IMR-90 (cell line): ENCODE data around the gene PIP4K2A. TPM values are rescaled to one million over a fixed set of nuclear protein-coding genes. Genes with fewer than 3 reads are reported as not detected.

ENCODE experiments used
- ATAC-seq: fragments of 200-7000 bp; cut with Tn5 transposase; 2 replicates; pipeline ENCODE4 v1.9.1; 2020; ENCODE audit warnings: low read depth, mild to moderate bottlenecking, moderate library complexity
- BruUV-seq: library from RNA; stranded (reverse); fragments of 400-500 nt; replicated peaks from 2 replicates; lab custom pipeline; 2021; lab: Mats Ljungman, UMichigan
- CTCF ChIA-PET: fragments of 300-600 bp; formaldehyde crosslinking; extraction: SDS; loops from one replicate; lab custom pipeline; 2021; ENCODE audit warnings: antibody characterized with exemption; lab: Yijun Ruan, JAX
- POLR2A ChIA-PET: fragments of 300-600 bp; sonication (Branson Sonifier 250); formaldehyde crosslinking; loops from one replicate; lab custom pipeline; 2022; ENCODE audit warnings: antibody characterized with exemption; ENCODE audit not compliant: unreplicated experiment; lab: Charles Lee
- DNase-seq: peaks from one replicate; pipeline ENCODE4 v3.0.0; 2013
- H2AFZ ChIP-seq: replicated peaks from 2 replicates; pipeline ENCODE3; 2013; ENCODE audit warnings: low read length, mild to moderate bottlenecking; ENCODE audit not compliant: poor library complexity
- H2AK5ac ChIP-seq: 2 replicates; pipeline ENCODE4 v1.6.1; 2013; ENCODE audit warnings: low read depth, low read length, inconsistent platforms
- H2AK9ac ChIP-seq: replicated peaks from 2 replicates; pipeline ENCODE3; 2013; ENCODE audit warnings: mild to moderate bottlenecking, low read depth, low read length, moderate library complexity; ENCODE audit not compliant: poor library complexity
- H2BK120ac ChIP-seq: 2 replicates; pipeline ENCODE4 v1.6.1; 2013; ENCODE audit warnings: low read depth, low read length, inconsistent platforms
- H2BK15ac ChIP-seq: 3 replicates; pipeline ENCODE4 v1.6.1; 2013; ENCODE audit warnings: low read depth, low read length, inconsistent platforms
- H2BK20ac ChIP-seq: 2 replicates; pipeline ENCODE4 v1.6.1; 2013; ENCODE audit warnings: low read depth, mild to moderate bottlenecking, inconsistent platforms, low read length, moderate library complexity
- H2BK5ac ChIP-seq: 2 replicates; pipeline ENCODE4 v1.6.1; 2013; ENCODE audit warnings: mild to moderate bottlenecking, low read depth, low read length, inconsistent platforms; ENCODE audit not compliant: poor library complexity, severe bottlenecking
- H3K14ac ChIP-seq: replicated peaks from 2 replicates; pipeline ENCODE4 v1.6.1; 2013; ENCODE audit warnings: low read depth, low read length, inconsistent platforms
- H3K18ac ChIP-seq: 2 replicates; pipeline ENCODE4 v1.6.1; 2013; ENCODE audit warnings: low read depth, low read length, control low read depth
- H3K23ac ChIP-seq: 2 replicates; pipeline ENCODE4 v1.6.1; 2013; ENCODE audit warnings: low read depth, low read length, inconsistent platforms
- H3K27ac ChIP-seq: 2 replicates; pipeline ENCODE4 v1.5.1; 2013; ENCODE audit warnings: mild to moderate bottlenecking, control low read depth, low read length; ENCODE audit not compliant: insufficient read depth
- H3K27me3 ChIP-seq: 2 replicates; pipeline ENCODE4 v1.6.1; 2013; ENCODE audit warnings: low read length; ENCODE audit not compliant: control insufficient read depth, insufficient read depth
- H3K36me3 ChIP-seq: 2 replicates; pipeline ENCODE4 v1.6.1; 2013; ENCODE audit warnings: low read length, mixed read lengths; ENCODE audit not compliant: control insufficient read depth, insufficient read depth
- H3K4ac ChIP-seq: 2 replicates; pipeline ENCODE4 v1.6.1; 2013; ENCODE audit warnings: low read depth, low read length, inconsistent platforms
- H3K4me1 ChIP-seq: 2 replicates; pipeline ENCODE4 v1.6.1; 2013; ENCODE audit warnings: low read length, mixed read lengths; ENCODE audit not compliant: control insufficient read depth, insufficient read depth
- H3K4me2 ChIP-seq: 2 replicates; pipeline ENCODE4 v1.6.1; 2013; ENCODE audit warnings: low read depth, mild to moderate bottlenecking, control low read depth, low read length, moderate library complexity
- H3K4me3 ChIP-seq: 2 replicates; pipeline ENCODE4 v1.5.1; 2013; ENCODE audit warnings: low read depth, mild to moderate bottlenecking, control low read depth, low read length, moderate library complexity; ENCODE audit not compliant: insufficient read depth
- H3K56ac ChIP-seq: 2 replicates; pipeline ENCODE4 v1.6.1; 2013; ENCODE audit warnings: low read length, inconsistent platforms; ENCODE audit not compliant: insufficient read depth; ENCODE audit errors: extremely low read depth
- H3K79me1 ChIP-seq, 2 experiments: 2 replicates each; pipeline ENCODE4 v1.6.1; 2013; ENCODE audit warnings: low read length in 2 of 2, inconsistent platforms in 1 of 2, low read depth in 1 of 2
- H3K9ac ChIP-seq: 2 replicates; pipeline ENCODE4 v1.6.1; 2013; ENCODE audit warnings: low read depth, low read length, control low read depth
- H3K9me1 ChIP-seq: 2 replicates; pipeline ENCODE4 v1.6.1; 2013; ENCODE audit warnings: low read length, inconsistent platforms; ENCODE audit not compliant: insufficient read depth
- H3K9me3 ChIP-seq: 2 replicates; pipeline ENCODE4 v1.6.1; 2013; ENCODE audit warnings: low read length; ENCODE audit not compliant: control insufficient read depth, insufficient read depth
- H4K20me1 ChIP-seq: 2 replicates; pipeline ENCODE4 v1.6.1; 2013; ENCODE audit warnings: low read length, inconsistent platforms; ENCODE audit not compliant: insufficient read depth
- H4K5ac ChIP-seq: 2 replicates; pipeline ENCODE4 v1.6.1; 2013; ENCODE audit warnings: mild to moderate bottlenecking, low read depth, low read length, control low read depth
- H4K8ac ChIP-seq, 2 experiments: 2 replicates each; pipeline ENCODE4 v1.6.1; 2013; ENCODE audit warnings: low read depth in 2 of 2, low read length in 2 of 2, control low read depth in 1 of 2, inconsistent platforms in 1 of 2
- H4K91ac ChIP-seq: 2 replicates; pipeline ENCODE4 v1.6.1; 2013; ENCODE audit warnings: low read depth, low read length, inconsistent platforms; ENCODE audit not compliant: insufficient read depth
- BHLHE40 ChIP-seq: fragments of 150-350 bp; IDR thresholded peaks from 2 replicates; pipeline ENCODE4 v1.6.1; 2016; ENCODE audit warnings: mild to moderate bottlenecking, low read depth, low read length
- CHD1 ChIP-seq: IDR thresholded peaks from 2 replicates; pipeline ENCODE4 v1.6.1; 2012; ENCODE audit warnings: low read depth, low read length, improper control_type of control experiment
- FOS ChIP-seq: fragments of 150-350 bp; IDR thresholded peaks from 2 replicates; pipeline ENCODE4 v1.6.1; 2016; ENCODE audit warnings: low read depth, low read length
- NFE2L2 ChIP-seq: fragments of 150-350 bp; IDR thresholded peaks from 2 replicates; pipeline ENCODE4 v1.6.1; 2016; ENCODE audit warnings: low read depth, mild to moderate bottlenecking, low read length
- RAD21 ChIP-seq: IDR thresholded peaks from 2 replicates; pipeline ENCODE4 v1.6.1; 2012; ENCODE audit warnings: low read length, improper control_type of control experiment
- WGBS, 2 experiments: methylation state at CpG; one replicate each; pipeline versions ENCODE4 v1.1.5 to v1.1.7; 2013; ENCODE audit warnings: missing lambda C conversion rate in 2 of 2; ENCODE audit not compliant: insufficient read length in 1 of 2; ENCODE audit errors: extremely low coverage in 2 of 2; 5-methylcytosine and 5-hydroxymethylcytosine counted together
- dilution Hi-C: fragments of 300-500 bp; cut with HindIII; formaldehyde crosslinking; loops from one replicate; pipeline ENCODE4 v1.14.3; 2018; ENCODE audit warnings: low sequenced_read_pairs; ENCODE audit not compliant: unreplicated experiment
- in situ Hi-C: fragments of 300-500 bp; cut with MboI; formaldehyde crosslinking; loops from 3 replicates; pipeline ENCODE4 v1.14.3; 2019; ENCODE audit warnings: low sequenced_read_pairs, inconsistent platforms, mixed read lengths
- intact Hi-C: fragments of 100-400 bp; cut with micrococcal nuclease; formaldehyde crosslinking; loops from 2 replicates; pipeline ENCODE4 v1.10.0; 2022
- polyA plus RNA-seq, 3 experiments: library from polyadenylated mRNA; depleted of rRNA; stranded (reverse); fragments of >200 nt; gene quantifications; 2 replicates each; pipeline ENCODE4 v1.2.3, GENCODE V29; 2012; ENCODE audit warnings: low replicate concordance in 1 of 3
- total RNA-seq: library from RNA; depleted of rRNA; stranded (reverse); fragments of >200 nt; gene quantifications from 2 replicates; pipeline ENCODE4 v1.2.3, GENCODE V29; 2012

Gene PIP4K2A
- total and polyA plus RNA-seq, 2 of the 4 experiments (the other 2 are of a cell fraction), result 9.8 to 18.1 TPM

DNA sequence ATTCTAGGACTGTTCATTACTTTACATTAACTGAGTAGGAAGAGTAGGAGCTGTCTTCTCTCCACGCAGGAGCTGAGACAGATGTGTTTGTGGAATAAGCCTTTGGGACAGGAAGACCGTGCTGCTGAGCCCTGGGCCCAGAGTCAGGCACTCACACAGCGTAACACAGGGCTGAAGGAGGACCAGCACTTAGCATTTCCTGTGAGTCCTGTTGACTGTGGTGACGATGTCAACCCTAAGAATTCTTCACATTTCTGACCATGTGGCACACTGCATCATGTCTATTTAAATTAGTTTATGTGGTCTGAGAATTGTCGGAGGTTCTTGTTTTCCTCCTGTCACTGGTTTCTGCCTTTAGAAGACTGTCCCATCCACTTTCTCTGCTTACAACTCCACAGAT is 117.2 kb downstream of the PIP4K2A start:
- Histone ChIP-seq H3K27me3 (no peaks in the 10 kb centered on the region), H3K4me2 (no peak overlapping the region; the same call in 1 of the 2 replicates), H2BK120ac (peak overlapping the region; percentile 3), H3K4ac (peak overlapping the region; percentile 74), H3K18ac (peak overlapping the region; percentile 38; the same call in 1 of the 2 replicates), H4K20me1 (peaks cover 4% of the 10 kb centered on the region; the same call in 1 of the 2 replicates), H2BK15ac (peak overlapping the region; percentile 49; the same call in 2 of the 3 replicates), H3K27ac (no peak overlapping the region), H2AK5ac (peak overlapping the region; percentile 69), H4K91ac (peak overlapping the region; percentile 52; the same call in 1 of the 2 replicates), H2BK5ac (peak overlapping the region; percentile 21), H4K8ac (peak overlapping the region; percentile 8 to 66; a peak in 2 of 4 replicates), H3K14ac (peak overlapping the region; percentile 69), H3K4me1 (peaks cover 15% of the 10 kb centered on the region), H3K36me3 (peaks cover 1% of the 10 kb centered on the region; the same call in 1 of the 2 replicates), H3K23ac (peak overlapping the region; percentile 3; the same call in 1 of the 2 replicates), H3K56ac (no peak overlapping the region), H4K5ac (no peak overlapping the region), H3K9me1 (peaks cover 26% of the 10 kb centered on the region), H2AK9ac (no peak overlapping the region), H3K9ac (no peak overlapping the region), H2AFZ (peak overlapping the region; percentile 7), H3K79me1 (peaks cover 14 to 54% of the 10 kb centered on the region in 2 experiments), H2BK20ac (peak overlapping the region; percentile 67), H3K9me3 (no peaks in the 10 kb centered on the region), H3K4me3 (no peak overlapping the region)
- dilution Hi-C loops (no loop called here), in situ Hi-C loops (loop anchor here (25.0 kb wide), 1 partner anchor 215 kb away; no protein-coding TSS in a partner anchor), intact Hi-C loops (loop anchor here (5.0 to 10.0 kb wide), 2 partner anchors 115 to 218 kb away; partner anchors contain the start of gene PIP4K2A)
- BruUV-seq, result no TSS peak
- ChIA-PET CTCF (no interaction called here), POLR2A (no interaction called here)
- no peak for TF ChIP-seq CHD1
- no peak for TF ChIP-seq NFE2L2
- no peak for TF ChIP-seq FOS
- TF ChIP-seq BHLHE40, result no peak
- TF ChIP-seq RAD21, result no peak
- ATAC-seq (peak; percentile 44), DNase-seq (peak; percentile 26)
- WGBS, 2 experiments, result 73% methylated on average over 3 of the region's 5 CpGs; no CpG with 5 or more reads in 1 of the 2 experiments
